Duodenal mucosa (tissue), 2 donors: ENCODE measurements around the gene RASD1.
"Not testable (repeated sequence)": the region's sequence is repeated elsewhere in the genome, so short reads cannot be mapped to it uniquely, and the experiment has no call there.

Experiments
- H3K27ac ChIP-seq: one replicate; pipeline ENCODE4 v1.7.0; 2013; ENCODE audit warnings: low read depth, low read length
- H3K27me3 ChIP-seq, 2 donors: one replicate each; pipeline ENCODE4 v1.7.0; 2013; ENCODE audit warnings: low read length in 2 of 2, control low read depth in 1 of 2; ENCODE audit not compliant: insufficient read depth in 2 of 2, control insufficient read depth in 1 of 2
- H3K36me3 ChIP-seq, 2 donors: one replicate each; pipeline ENCODE4 v1.7.0; 2013; ENCODE audit warnings: low read length in 2 of 2, control low read depth in 1 of 2; ENCODE audit not compliant: insufficient read depth in 2 of 2, control insufficient read depth in 1 of 2
- H3K4me1 ChIP-seq, 2 donors: one replicate each; pipeline ENCODE4 v1.7.0; 2013; ENCODE audit warnings: low read length in 2 of 2, control low read depth in 1 of 2; ENCODE audit not compliant: insufficient read depth in 2 of 2, control insufficient read depth in 1 of 2
- H3K4me3 ChIP-seq, 2 donors: one replicate each; pipeline ENCODE4 v1.7.0; 2013; ENCODE audit warnings: low read length in 2 of 2, low read depth in 1 of 2
- H3K9ac ChIP-seq, 2 donors: one replicate each; pipeline ENCODE4 v1.7.0; 2013; ENCODE audit warnings: low read length in 2 of 2, low read depth in 1 of 2
- H3K9me3 ChIP-seq, 2 donors: one replicate each; pipeline ENCODE4 v1.7.0; 2013; ENCODE audit warnings: low read length in 2 of 2, control low read depth in 1 of 2; ENCODE audit not compliant: control insufficient read depth in 1 of 2

RASD1 gene

GRCh38 chr17:17469358-17469757 lies 26.8 kb downstream of the RASD1 start:
- Histone ChIP-seq H3K36me3 (no peaks in the 10 kb centered on the region), H3K27ac (no peak overlapping the region), H3K27me3 (peaks cover 0 to 8% of the 10 kb centered on the region in 2 donors), H3K9ac (no peak overlapping the region), H3K4me3 (no peak overlapping the region), H3K4me1 (peaks cover 5% of the 10 kb centered on the region in 2 donors), H3K9me3 (no peaks in the 10 kb centered on the region)

- Histone ChIP-seq H3K4me1 (peaks cover 5% of the 10 kb centered on the region in 2 donors), H3K36me3 (no peaks in the 10 kb centered on the region), H3K27me3 (peaks cover 0 to 8% of the 10 kb centered on the region in 2 donors), H3K9me3 (no peaks in the 10 kb centered on the region), H3K27ac (no peak overlapping the region), H3K9ac (no peak overlapping the region), H3K4me3 (no peak overlapping the region)
Measured at GRCh38 chr17:17468217-17469010, 27.8 kb downstream of the RASD1 start.

GRCh38 chr17:17467720-17468119 lies 28.5 kb downstream of the RASD1 start:
- H3K4me3 ChIP-seq = no peak overlapping the region
- H3K9me3 ChIP-seq = no peaks in the 10 kb centered on the region
- H3K36me3 ChIP-seq = no peaks in the 10 kb centered on the region
- no peak overlapping the region for H3K9ac ChIP-seq
- no peak overlapping the region for H3K27ac ChIP-seq
- H3K4me1 ChIP-seq = peaks cover 5% of the 10 kb centered on the region in 2 donors
- H3K27me3 ChIP-seq = peaks cover 0 to 8% of the 10 kb centered on the region in 2 donors

- H3K9me3 ChIP-seq = no peaks in the 10 kb centered on the region
- H3K27me3 ChIP-seq = peaks cover 0 to 8% of the 10 kb centered on the region in 2 donors
- H3K9ac ChIP-seq = no peak overlapping the region
- no peak overlapping the region for H3K27ac ChIP-seq
- H3K36me3 ChIP-seq = no peaks in the 10 kb centered on the region
- H3K4me3 ChIP-seq = no peak overlapping the region
- peaks cover 5% of the 10 kb centered on the region in 2 donors for H3K4me1 ChIP-seq
Measured at GRCh38 chr17:17467016-17467415, 29.2 kb downstream of the RASD1 start.

DNA sequence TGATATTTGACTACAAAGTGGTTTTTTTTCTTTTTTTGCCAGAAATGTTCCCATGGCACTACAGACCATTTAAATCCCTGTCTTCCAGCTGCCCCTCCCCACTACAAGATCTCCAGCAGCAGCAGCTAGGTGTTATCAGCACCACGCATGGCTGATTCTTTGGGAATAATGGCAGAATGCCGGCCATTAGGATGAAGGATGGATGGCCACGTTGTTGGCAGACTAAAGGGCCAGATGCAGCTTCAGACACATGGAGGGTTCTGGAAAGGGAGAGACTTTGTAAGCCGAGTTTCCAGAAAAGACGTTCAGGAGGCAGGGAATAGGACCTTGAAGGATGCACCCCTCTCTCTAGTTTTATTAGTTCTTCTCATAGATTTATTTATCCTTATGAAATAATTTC lies 29.7 kb downstream of the RASD1 start:
- Histone ChIP-seq H3K27ac (no peak overlapping the region), H3K27me3 (peaks cover 0 to 8% of the 10 kb centered on the region in 2 donors), H3K9me3 (no peaks in the 10 kb centered on the region), H3K4me1 (peaks cover 5% of the 10 kb centered on the region in 2 donors), H3K9ac (no peak overlapping the region), H3K36me3 (no peaks in the 10 kb centered on the region), H3K4me3 (no peak overlapping the region)

DNA sequence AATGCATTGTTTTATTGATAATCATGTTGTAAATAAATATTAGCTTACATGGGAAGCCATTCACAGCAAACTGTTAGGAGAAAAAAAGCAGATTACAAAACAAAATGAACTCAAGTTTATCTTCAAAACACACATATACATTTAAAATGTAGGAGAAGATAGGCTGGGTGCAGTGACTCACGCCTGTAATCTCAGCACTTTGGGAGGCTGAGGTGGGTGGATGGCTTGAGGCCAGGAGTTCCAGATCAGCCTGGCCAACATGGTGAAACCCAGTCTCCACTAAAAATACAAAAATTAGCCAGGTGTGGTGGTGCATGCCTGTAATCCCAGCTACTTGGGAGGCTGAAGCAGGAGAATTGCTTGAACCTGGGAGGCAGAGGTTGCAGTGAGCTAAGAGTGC lies 30.3 kb downstream of the RASD1 start:
- H3K9ac ChIP-seq, H3K27ac ChIP-seq, H3K9me3 ChIP-seq, H3K27me3 ChIP-seq, H3K4me1 ChIP-seq, H3K36me3 ChIP-seq, H3K4me3 ChIP-seq: not testable (repeated sequence)

DNA sequence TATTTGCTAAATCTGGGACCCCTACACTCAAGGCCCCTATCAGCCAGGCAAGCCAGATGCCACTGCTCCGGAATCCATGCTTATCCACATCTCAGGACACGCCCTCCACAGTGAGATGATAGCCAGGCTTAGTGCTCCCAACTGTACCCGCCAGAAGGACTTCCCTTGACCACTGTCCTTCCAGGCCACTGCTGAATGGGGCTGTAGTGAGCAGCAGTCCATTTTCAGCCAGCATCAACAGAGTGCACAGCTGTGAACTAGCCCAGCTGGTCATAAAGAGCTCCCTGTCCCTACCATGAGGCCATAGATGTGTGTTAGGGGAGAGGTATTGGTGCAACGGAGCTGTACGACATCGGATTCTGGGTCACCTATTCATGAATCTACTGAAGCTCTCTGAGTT lies 32.4 kb downstream of the RASD1 start:
- Histone ChIP-seq H3K27ac (no peak overlapping the region), H3K4me3 (no peak overlapping the region), H3K4me1 (peaks cover 5% of the 10 kb centered on the region in 2 donors), H3K27me3 (no peaks in the 10 kb centered on the region), H3K9me3 (no peaks in the 10 kb centered on the region), H3K9ac (no peak overlapping the region), H3K36me3 (no peaks in the 10 kb centered on the region)

DNA sequence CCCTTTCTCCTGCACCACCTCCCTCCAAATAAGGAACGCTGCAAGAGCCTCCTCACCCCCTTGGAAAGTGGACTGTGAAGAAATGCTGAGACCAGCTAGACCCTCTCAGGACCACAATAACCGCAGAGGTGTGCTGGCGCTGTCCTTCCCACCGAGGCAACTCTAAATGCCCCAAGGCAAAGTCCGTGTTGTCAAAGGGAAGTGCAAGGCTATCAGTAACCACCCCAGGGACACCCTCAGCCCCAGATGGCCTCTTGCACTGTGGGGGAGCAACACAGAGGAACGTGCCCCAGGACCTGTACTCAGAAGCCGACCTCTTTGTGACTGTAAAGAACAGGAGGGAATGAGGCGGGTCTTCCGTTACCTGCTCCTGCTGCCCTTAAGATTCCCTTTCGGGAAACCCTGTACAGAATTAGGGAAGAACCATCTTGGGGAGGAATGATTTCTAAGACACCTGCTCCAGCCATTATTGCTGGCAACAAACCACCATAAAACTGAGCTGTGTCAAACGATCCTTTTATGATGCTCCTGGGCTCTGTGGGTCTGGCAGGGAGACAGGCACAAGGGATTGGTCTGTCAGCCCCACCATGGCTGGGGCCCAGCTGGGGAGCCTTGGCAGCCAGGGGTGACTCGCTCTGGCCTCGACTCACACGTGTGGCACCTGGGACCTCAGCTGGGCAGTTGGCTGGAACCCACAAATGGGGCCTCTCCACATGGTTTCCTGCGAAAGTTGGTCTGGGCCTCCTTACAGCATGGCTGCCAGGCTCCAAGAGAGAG lies 34.0 kb downstream of the RASD1 start:
- H3K9me3 ChIP-seq = no peaks in the 10 kb centered on the region
- no peaks in the 10 kb centered on the region for H3K27me3 ChIP-seq
- H3K4me1 ChIP-seq = peaks cover 0 to 1% of the 10 kb centered on the region in 2 donors
- H3K4me3 ChIP-seq = no peak overlapping the region
- no peak overlapping the region for H3K9ac ChIP-seq
- no peak overlapping the region for H3K27ac ChIP-seq
- H3K36me3 ChIP-seq = no peaks in the 10 kb centered on the region

- Histone ChIP-seq H3K36me3 (no peaks in the 10 kb centered on the region), H3K9ac (no peak overlapping the region), H3K27me3 (no peaks in the 10 kb centered on the region), H3K27ac (no peak overlapping the region), H3K9me3 (no peaks in the 10 kb centered on the region), H3K4me1 (no peaks in the 10 kb centered on the region), H3K4me3 (no peak overlapping the region)
Measured at GRCh38 chr17:17460038-17460437, 36.2 kb downstream of the RASD1 start.

- no peaks in the 10 kb centered on the region for H3K36me3 ChIP-seq
- no peaks in the 10 kb centered on the region for H3K9me3 ChIP-seq
- no peaks in the 10 kb centered on the region for H3K4me1 ChIP-seq
- no peak overlapping the region for H3K4me3 ChIP-seq
- H3K27ac ChIP-seq = no peak overlapping the region
- H3K27me3 ChIP-seq = no peaks in the 10 kb centered on the region
- H3K9ac ChIP-seq = no peak overlapping the region
Measured at GRCh38 chr17:17457680-17458079, 38.5 kb downstream of the RASD1 start.
